GM12875 (cell line): Measurements from ENCODE around the gene TERC.
A peak's percentile ranks its signal among the peaks of the same experiment; 100 is the strongest.

Experiments used
- H3K4me3 ChIP-seq: one replicate; pipeline ENCODE4 v1.5.1; 2011; ENCODE audit warnings: low read depth, low read length, control low read depth
- CTCF ChIP-seq: IDR thresholded peaks from 2 replicates; pipeline ENCODE4 v1.5.1; 2011; ENCODE audit warnings: low read depth, mild to moderate bottlenecking, control low read depth, inconsistent platforms, low read length, moderate library complexity, borderline replicate concordance; ENCODE audit not compliant: insufficient read depth

Gene TERC

GRCh38 chr3:169764882-169765612 lies at the start of gene TERC:
TSS of gene TERC (minus strand) at chr3:169765060.
- peak within 1 kb of the TSS; percentile 91 for H3K4me3 ChIP-seq
- no peak for TF ChIP-seq CTCF

GRCh38 chr3:169813757-169814517 lies 49.1 kb upstream of the TERC start:
- TF ChIP-seq CTCF: peak; percentile 81
- H3K4me3 ChIP-seq: peak overlapping the region; percentile 87

GRCh38 chr3:169813278-169813677 lies 48.4 kb upstream of the TERC start:
- H3K4me3 ChIP-seq: peak overlapping the region; percentile 87
- no peak for TF ChIP-seq CTCF

GRCh38 chr3:169812332-169813235 lies 47.7 kb upstream of the TERC start, which contains the start of the genes LRRC34 and LRRIQ4:
TSS of gene LRRC34 (minus strand) at chr3:169812904. CDS start at chr3:169812548, 356 bp downstream.
TSS of gene LRRIQ4 (plus strand) at chr3:169812870. CDS start at chr3:169821922, 9,052 bp downstream.
- peak within 1 kb of the TSS; percentile 87 for H3K4me3 ChIP-seq

GRCh38 chr3:169811631-169812331 lies 46.9 kb upstream of the TERC start:
- peak overlapping the region; percentile 87 for H3K4me3 ChIP-seq
- TF ChIP-seq CTCF: no peak

More at GRCh38 chr3:169812332-169813235, 47.7 kb upstream of the TERC start, which contains the start of the genes LRRC34 and LRRIQ4:
- TF ChIP-seq CTCF: no peak

GRCh38 chr3:169809230-169809795 lies 44.5 kb upstream of the TERC start:
- no peak for TF ChIP-seq CTCF
- no peak overlapping the region for H3K4me3 ChIP-seq
